Liver (tissue), 9 donors: ENCODE data around the gene DPP9. TPM values are rescaled to one million over a fixed set of nuclear protein-coding genes. Genes with fewer than 3 reads are reported as not detected.

Experiments
- DNase-seq: peaks from one replicate; pipeline ENCODE4 v3.0.0-alpha.2; 2017; ENCODE audit warnings: low spot score
- H3K27ac ChIP-seq, 2 donors: one replicate each; pipeline ENCODE4 v1.7.0; 2013; ENCODE audit warnings: inconsistent platforms in 2 of 2, low read length in 2 of 2, control low read depth in 1 of 2, low read depth in 1 of 2, mild to moderate bottlenecking in 1 of 2
- H3K27me3 ChIP-seq, 4 donors: one replicate each; pipeline versions ENCODE4 v1.6.1 to v1.7.0; 2013; ENCODE audit warnings: low read length in 3 of 4, inconsistent platforms in 1 of 4, mild to moderate bottlenecking in 1 of 4, moderate library complexity in 1 of 4; ENCODE audit not compliant: control insufficient read depth in 4 of 4, insufficient read depth in 4 of 4
- H3K36me3 ChIP-seq, 4 donors: one replicate each; pipeline versions ENCODE4 v1.6.1 to v1.7.0; 2013; ENCODE audit warnings: low read length in 3 of 4, mild to moderate bottlenecking in 3 of 4, low read depth in 1 of 4, moderate library complexity in 1 of 4; ENCODE audit not compliant: control insufficient read depth in 4 of 4, insufficient read depth in 3 of 4
- H3K4me1 ChIP-seq, 4 donors: one replicate each; pipeline versions ENCODE4 v1.6.1 to v1.7.0; 2013; ENCODE audit warnings: low read length in 3 of 4, mild to moderate bottlenecking in 3 of 4, moderate library complexity in 1 of 4; ENCODE audit not compliant: control insufficient read depth in 4 of 4, insufficient read depth in 4 of 4
- H3K4me3 ChIP-seq, 3 donors: one replicate each; pipeline versions ENCODE4 v1.6.1 to v1.7.0; 2013; ENCODE audit warnings: low read length in 3 of 3, control low read depth in 1 of 3, low read depth in 1 of 3, mild to moderate bottlenecking in 1 of 3
- H3K9ac ChIP-seq, 2 donors: one replicate each; pipeline ENCODE4 v1.7.0; 2013; ENCODE audit warnings: low read length in 2 of 2, mild to moderate bottlenecking in 2 of 2, moderate library complexity in 2 of 2, control low read depth in 1 of 2, low read depth in 1 of 2
- H3K9me3 ChIP-seq, 4 donors: one replicate each; pipeline versions ENCODE4 v1.6.1 to v1.7.0; 2013; ENCODE audit warnings: low read length in 3 of 4; ENCODE audit not compliant: control insufficient read depth in 4 of 4
- ATF3 ChIP-seq: IDR thresholded peaks from 2 replicates; pipeline ENCODE4 v1.6.1; 2016; ENCODE audit warnings: antibody characterized with exemption
- CTCF ChIP-seq: fragments of 150-350 bp; IDR thresholded peaks from 2 replicates; pipeline ENCODE4 v1.5.1; 2017; ENCODE audit warnings: improper control_type of control experiment, low read depth, low read length; ENCODE audit not compliant: missing input control
- EGR1 ChIP-seq, 2 donors: IDR thresholded peaks; 2 replicates each; pipeline ENCODE4 v1.6.1; 2016 to 2018; ENCODE audit warnings: antibody characterized with exemption in 2 of 2, low read depth in 2 of 2
- FOXA1 ChIP-seq: IDR thresholded peaks from 2 replicates; pipeline ENCODE4 v1.6.1; 2016; ENCODE audit warnings: antibody characterized with exemption
- FOXA2 ChIP-seq: IDR thresholded peaks from 2 replicates; pipeline ENCODE4 v1.6.1; 2016; ENCODE audit warnings: antibody characterized with exemption
- GABPA ChIP-seq, 2 donors: IDR thresholded peaks in 1 of 2; conservative IDR thresholded peaks in 1 of 2; 2 replicates each; pipeline ENCODE4 v1.6.1; 2016; ENCODE audit warnings: antibody characterized with exemption in 2 of 2, mild to moderate bottlenecking in 1 of 2, moderate library complexity in 1 of 2
- HNF4G ChIP-seq: IDR thresholded peaks from 2 replicates; pipeline ENCODE4 v1.6.1; 2016; ENCODE audit warnings: antibody characterized with exemption
- JUND ChIP-seq, 2 donors: IDR thresholded peaks; 2 replicates each; pipeline ENCODE4 v1.6.1; 2016; ENCODE audit warnings: antibody characterized with exemption in 2 of 2
- MAX ChIP-seq: IDR thresholded peaks from 2 replicates; pipeline ENCODE4 v1.6.1; 2016; ENCODE audit warnings: antibody characterized with exemption
- NR2F2 ChIP-seq: IDR thresholded peaks from 2 replicates; pipeline ENCODE4 v1.6.1; 2016; ENCODE audit warnings: antibody characterized with exemption
- RAD21 ChIP-seq, 2 donors: IDR thresholded peaks; 2 replicates each; pipeline ENCODE4 v1.6.1; 2016; ENCODE audit warnings: antibody characterized with exemption in 2 of 2, mild to moderate bottlenecking in 2 of 2
- SP1 ChIP-seq: IDR thresholded peaks from 2 replicates; pipeline ENCODE4 v1.6.1; 2018; ENCODE audit warnings: antibody characterized with exemption, mild to moderate bottlenecking
- TAF1 ChIP-seq: conservative IDR thresholded peaks from 2 replicates; pipeline ENCODE4 v1.6.1; 2016; ENCODE audit warnings: antibody characterized with exemption, mild to moderate bottlenecking
- ZBTB33 ChIP-seq: IDR thresholded peaks from 2 replicates; pipeline ENCODE4 v1.6.1; 2016; ENCODE audit warnings: antibody characterized with exemption
- WGBS: extraction: QIAGEN DNeasy Blood & Tissue Kit; methylation state at CpG from one replicate; pipeline ENCODE4 v1.1.7; 2013; 5-methylcytosine and 5-hydroxymethylcytosine counted together
- polyA plus RNA-seq, 2 donors: library from polyadenylated mRNA; stranded (reverse) in 1 of 2; unstranded in 1 of 2; fragments of 200-250 nt in 1 of 2; fragments of >200 nt in 1 of 2; fragmentation: Nextera tagmentation in 1 of 2; extraction: Ambion mirVana in 1 of 2; gene quantifications; one replicate each; pipeline versions ENCODE4 v1.2.1 to v1.2.3, GENCODE V29; 2013 to 2015
- total RNA-seq, 2 donors: library from RNA; depleted of rRNA; stranded (reverse); fragments of >200 nt; gene quantifications; one replicate each; pipeline ENCODE4 v1.2.3, GENCODE V29; 2014
- donor health status: healthy.
- donor health status: healthy.
- donor health status: healthy.
- donor health status: healthy.
- donor health status: healthy.

Gene DPP9
- total and polyA plus RNA-seq, 4 donors = 20.5 to 74.5 (median 40.3) TPM

GRCh38 chr19:4688587-4688986 lies 35.1 kb downstream of the DPP9 start:
- Histone ChIP-seq H3K9me3 (no peaks in the 10 kb centered on the region), H3K27me3 (no peaks in the 10 kb centered on the region), H3K4me3 (no peak overlapping the region), H3K4me1 (peaks cover 2 to 22% (median 13%) of the 10 kb centered on the region in 4 donors), H3K27ac (no peak overlapping the region), H3K9ac (no peak overlapping the region), H3K36me3 (peaks cover 34 to 73% (median 45%) of the 10 kb centered on the region in 4 donors)
- 94% methylated on average over 26 of the region's 26 CpGs for WGBS
- TF ChIP-seq GABPA (IDR thresholded peaks at IDR 0.05 in 1 of 2, conservative IDR thresholded peaks at IDR 0.05 in 1 of 2) = no peak
- TF ChIP-seq MAX = no peak
- no peak for TF ChIP-seq RAD21 (IDR thresholded peaks at IDR 0.05)
- no peak for TF ChIP-seq JUND (IDR thresholded peaks at IDR 0.05)
- TF ChIP-seq TAF1 = no peak
- no peak for DNase-seq

- Histone ChIP-seq H3K4me1 (peaks cover 2 to 10% (median 5%) of the 10 kb centered on the region in 4 donors), H3K27me3 (no peaks in the 10 kb centered on the region), H3K27ac (no peak overlapping the region), H3K36me3 (peaks cover 39 to 72% (median 42%) of the 10 kb centered on the region in 4 donors), H3K9me3 (no peaks in the 10 kb centered on the region), H3K4me3 (no peak overlapping the region), H3K9ac (peak overlapping the region in 1 of 2 donors; percentile 16)
- no peak for TF ChIP-seq ATF3
- WGBS = 78% methylated on average over 11 of the region's 11 CpGs
- peak; percentile 60 for DNase-seq
Measured at GRCh38 chr19:4687396-4687795, 36.2 kb downstream of the DPP9 start.

- H3K36me3 ChIP-seq = peaks cover 35 to 74% (median 46%) of the 10 kb centered on the region in 4 donors
- peaks cover 0 to 5% (median 2%) of the 10 kb centered on the region in 4 donors for H3K4me1 ChIP-seq
- H3K9me3 ChIP-seq = no peaks in the 10 kb centered on the region
- WGBS = 96% methylated on average over 10 of the region's 10 CpGs
- H3K27ac ChIP-seq = no peak overlapping the region
- DNase-seq = no peak
- no peak overlapping the region for H3K9ac ChIP-seq
- no peak overlapping the region for H3K4me3 ChIP-seq
- TF ChIP-seq ZBTB33 (no peak), MAX (no peak), NR2F2 (no peak), EGR1 (IDR thresholded peaks at IDR 0.05; ENCODE audit: low read depth in 2 of 2) (no peak), SP1 (no peak), TAF1 (no peak), FOXA2 (no peak), GABPA (IDR thresholded peaks at IDR 0.05 in 1 of 2, conservative IDR thresholded peaks at IDR 0.05 in 1 of 2) (no peak), FOXA1 (no peak), JUND (IDR thresholded peaks at IDR 0.05) (no peak), HNF4G (no peak), CTCF (no peak)
- H3K27me3 ChIP-seq = no peaks in the 10 kb centered on the region
Measured at GRCh38 chr19:4686700-4687099, 36.9 kb downstream of the DPP9 start.
